DND-41 (cell line): Measurements from ENCODE around the gene CHD9.

Source experiments
- ATAC-seq: fragments of 200-7000 bp; cut with Tn5 transposase; 3 replicates; pipeline ENCODE4 v1.9.1; 2021; ENCODE audit warnings: low read depth; ENCODE audit not compliant: insufficient read depth
- DNase-seq: peaks from one replicate; pipeline ENCODE4 v3.0.0-alpha.2; 2020
- H2AFZ ChIP-seq: 2 replicates; pipeline ENCODE4 v1.6.0; 2012; ENCODE audit warnings: low read depth, low read length
- H3K27ac ChIP-seq: 2 replicates; pipeline ENCODE4 v1.5.1; 2012; ENCODE audit warnings: low read length, inconsistent platforms
- H3K27me3 ChIP-seq: fragments of 200-600 bp; sonication (generic); 2 replicates; pipeline ENCODE4 v1.6.0; 2012; ENCODE audit warnings: low read length, mild to moderate bottlenecking, inconsistent platforms; ENCODE audit not compliant: insufficient read depth, poor library complexity
- H3K36me3 ChIP-seq: 2 replicates; pipeline ENCODE4 v1.5.1; 2012; ENCODE audit warnings: low read length, inconsistent platforms; ENCODE audit not compliant: insufficient read depth
- H3K4me1 ChIP-seq: 2 replicates; pipeline ENCODE4 v1.5.1; 2012; ENCODE audit warnings: mild to moderate bottlenecking, low read length; ENCODE audit not compliant: insufficient read depth
- H3K4me2 ChIP-seq: 2 replicates; pipeline ENCODE4 v1.6.0; 2012; ENCODE audit warnings: mild to moderate bottlenecking, moderate library complexity, low read length, inconsistent platforms; ENCODE audit not compliant: insufficient read depth
- H3K4me3 ChIP-seq, 2 experiments: fragments of 200-600 bp in 1 of 2; shearing (Covaris generic) in 1 of 2; 2 replicates each; pipeline ENCODE4 v1.5.1; 2012 to 2016; ENCODE audit warnings: inconsistent platforms in 2 of 2, low read length in 2 of 2, mild to moderate bottlenecking in 2 of 2, low read depth in 1 of 2, moderate library complexity in 1 of 2
- H3K79me2 ChIP-seq: 2 replicates; pipeline ENCODE4 v1.6.0; 2012; ENCODE audit warnings: low read length, inconsistent platforms; ENCODE audit not compliant: insufficient read depth
- H3K9ac ChIP-seq: 2 replicates; pipeline ENCODE4 v1.6.0; 2012; ENCODE audit warnings: low read depth, mild to moderate bottlenecking, inconsistent platforms, low read length, moderate library complexity
- H3K9me3 ChIP-seq: 2 replicates; pipeline ENCODE4 v1.5.1; 2012; ENCODE audit warnings: low read length, moderate library complexity, mild to moderate bottlenecking, inconsistent platforms; ENCODE audit not compliant: insufficient read depth, severe bottlenecking
- H4K20me1 ChIP-seq: 2 replicates; pipeline ENCODE4 v1.6.0; 2012; ENCODE audit warnings: low read length; ENCODE audit not compliant: insufficient read depth
- CTCF ChIP-seq: IDR thresholded peaks from 2 replicates; pipeline ENCODE4 v1.5.1; 2012; ENCODE audit warnings: borderline replicate concordance, low read length, moderate library complexity, mild to moderate bottlenecking; ENCODE audit not compliant: poor library complexity, severe bottlenecking; ENCODE audit errors: extremely low read depth
- EZH2 ChIP-seq: IDR thresholded peaks from 3 replicates; pipeline ENCODE4 v1.6.1; 2012; ENCODE audit warnings: borderline replicate concordance, low read depth, mild to moderate bottlenecking, moderate library complexity, low read length, inconsistent platforms; ENCODE audit not compliant: severe bottlenecking

CHD9 gene

DNA sequence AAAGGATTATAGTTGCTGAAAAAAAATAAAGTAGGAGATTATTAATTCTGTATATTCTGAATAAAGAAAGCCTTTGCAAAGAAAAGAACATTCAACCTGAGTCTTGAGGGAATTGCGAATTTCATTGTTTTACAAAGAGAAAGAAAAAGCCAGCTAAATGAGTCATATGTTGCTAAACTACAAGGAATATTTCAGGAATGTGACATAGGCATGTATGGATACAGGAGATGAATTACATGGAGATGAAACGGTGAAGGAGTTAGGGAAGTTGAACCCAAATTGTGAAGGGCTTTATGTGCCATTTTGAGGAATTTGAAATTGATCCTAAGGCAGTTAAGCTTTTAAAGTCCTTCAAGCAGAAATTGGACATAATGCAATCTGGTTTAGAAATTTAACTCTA lies 202.2 kb downstream of the CHD9 start:
- no peaks in the 10 kb centered on the region for H3K79me2 ChIP-seq
- no peak overlapping the region for H2AFZ ChIP-seq
- H3K36me3 ChIP-seq: peaks cover 90% of the 10 kb centered on the region
- TF ChIP-seq CTCF (no peak), EZH2 (no peak)
- no peaks in the 10 kb centered on the region for H4K20me1 ChIP-seq
- no peak overlapping the region for H3K4me2 ChIP-seq
- ATAC-seq (no peak), DNase-seq (no peak)
- no peak overlapping the region for H3K27ac ChIP-seq
- no peaks in the 10 kb centered on the region for H3K27me3 ChIP-seq
- no peaks in the 10 kb centered on the region for H3K4me1 ChIP-seq
- H3K9me3 ChIP-seq: no peaks in the 10 kb centered on the region
- H3K4me3 ChIP-seq: no peak overlapping the region
- H3K9ac ChIP-seq: no peak overlapping the region

- Histone ChIP-seq H3K27ac (no peak overlapping the region), H3K9me3 (no peaks in the 10 kb centered on the region), H4K20me1 (no peaks in the 10 kb centered on the region), H3K4me3 (no peak overlapping the region), H2AFZ (no peak overlapping the region), H3K4me1 (no peaks in the 10 kb centered on the region), H3K36me3 (peaks cover 95% of the 10 kb centered on the region), H3K27me3 (no peaks in the 10 kb centered on the region), H3K9ac (no peak overlapping the region), H3K79me2 (no peaks in the 10 kb centered on the region), H3K4me2 (no peak overlapping the region)
- DNase-seq (no peak), ATAC-seq (no peak)
- TF ChIP-seq EZH2 (no peak), CTCF (no peak)
Observed at GRCh38 chr16:53258809-53259208, 204.0 kb downstream of the CHD9 start.

DNA sequence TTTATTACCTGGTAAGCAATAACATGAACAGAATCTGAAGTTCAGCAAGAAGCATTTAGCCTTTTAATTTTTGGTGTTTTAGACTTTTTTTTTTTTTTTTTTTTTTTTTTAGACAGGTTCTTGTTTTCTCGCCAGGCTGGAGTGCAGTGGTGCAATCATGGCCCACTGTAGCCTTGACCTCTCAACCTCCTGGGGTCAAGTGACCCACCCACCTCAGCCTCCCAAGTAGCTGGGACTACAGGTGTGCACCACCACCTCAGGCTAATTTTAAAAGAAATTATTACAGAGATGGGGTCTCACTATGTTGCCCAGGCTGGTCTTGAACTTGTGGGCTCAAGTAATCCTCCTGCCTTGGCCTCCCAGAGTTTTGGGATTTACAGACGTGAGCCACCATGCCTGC lies 206.5 kb downstream of the CHD9 start:
- Histone ChIP-seq H4K20me1 (no peaks in the 10 kb centered on the region), H3K9ac (no peak overlapping the region), H3K79me2 (no peaks in the 10 kb centered on the region), H2AFZ (no peak overlapping the region), H3K9me3 (no peaks in the 10 kb centered on the region), H3K36me3 (peaks cover 89% of the 10 kb centered on the region), H3K4me2 (no peak overlapping the region), H3K4me3 (no peak overlapping the region), H3K27ac (no peak overlapping the region), H3K27me3 (no peaks in the 10 kb centered on the region), H3K4me1 (no peaks in the 10 kb centered on the region)
- DNase-seq: no peak
- ATAC-seq: no peak
- no peak for TF ChIP-seq EZH2
- no peak for TF ChIP-seq CTCF

GRCh38 chr16:53262645-53263044 lies 207.9 kb downstream of the CHD9 start:
- Histone ChIP-seq H3K36me3 (peaks cover 88% of the 10 kb centered on the region), H3K9ac (no peak overlapping the region), H3K9me3 (no peaks in the 10 kb centered on the region), H3K4me2 (no peak overlapping the region), H3K4me3 (no peak overlapping the region), H3K27ac (no peak overlapping the region), H3K4me1 (no peaks in the 10 kb centered on the region), H4K20me1 (no peaks in the 10 kb centered on the region), H3K79me2 (no peaks in the 10 kb centered on the region), H2AFZ (no peak overlapping the region), H3K27me3 (no peaks in the 10 kb centered on the region)
- ATAC-seq (no peak), DNase-seq (no peak)
- TF ChIP-seq CTCF (no peak), EZH2 (no peak)
